B cell (primary cell): ENCODE measurements around the gene ZNF532.

ENCODE experiments used
- EZH2 ChIP-seq: IDR thresholded peaks from 2 replicates; pipeline ENCODE4 v1.6.1; 2012; ENCODE audit warnings: borderline replicate concordance, low read depth, mild to moderate bottlenecking, moderate library complexity, low read length; ENCODE audit not compliant: insufficient read depth, poor library complexity, severe bottlenecking
- TF ChIP-seq, protein P1 (sequence below): fragments of 200-600 bp; IDR thresholded peaks from one replicate; pipeline ENCODE4 v1.8.0; 2022; ENCODE audit warnings: antibody characterized with exemption, mild to moderate bottlenecking

DNA sequence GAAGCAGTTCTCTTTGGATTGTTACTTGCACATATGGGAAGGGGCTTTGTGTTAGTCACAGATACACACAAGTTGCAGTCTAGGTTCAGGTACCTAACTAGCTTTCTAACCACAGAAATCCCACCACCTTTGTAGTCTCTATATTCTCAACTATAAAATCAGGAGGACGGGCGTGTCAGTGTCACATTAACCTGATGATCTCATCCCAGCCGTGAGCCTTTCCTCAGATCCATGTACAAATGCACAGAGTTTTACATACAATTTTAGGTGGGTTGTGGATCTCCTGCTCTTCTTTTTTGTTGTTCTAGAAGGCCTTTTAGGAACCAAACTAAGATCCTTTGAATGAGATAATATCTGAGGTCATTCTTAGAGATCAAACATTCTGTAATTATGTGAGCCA, 94.0 kb downstream of the ZNF532 start:
- TF ChIP-seq, protein P1, sequence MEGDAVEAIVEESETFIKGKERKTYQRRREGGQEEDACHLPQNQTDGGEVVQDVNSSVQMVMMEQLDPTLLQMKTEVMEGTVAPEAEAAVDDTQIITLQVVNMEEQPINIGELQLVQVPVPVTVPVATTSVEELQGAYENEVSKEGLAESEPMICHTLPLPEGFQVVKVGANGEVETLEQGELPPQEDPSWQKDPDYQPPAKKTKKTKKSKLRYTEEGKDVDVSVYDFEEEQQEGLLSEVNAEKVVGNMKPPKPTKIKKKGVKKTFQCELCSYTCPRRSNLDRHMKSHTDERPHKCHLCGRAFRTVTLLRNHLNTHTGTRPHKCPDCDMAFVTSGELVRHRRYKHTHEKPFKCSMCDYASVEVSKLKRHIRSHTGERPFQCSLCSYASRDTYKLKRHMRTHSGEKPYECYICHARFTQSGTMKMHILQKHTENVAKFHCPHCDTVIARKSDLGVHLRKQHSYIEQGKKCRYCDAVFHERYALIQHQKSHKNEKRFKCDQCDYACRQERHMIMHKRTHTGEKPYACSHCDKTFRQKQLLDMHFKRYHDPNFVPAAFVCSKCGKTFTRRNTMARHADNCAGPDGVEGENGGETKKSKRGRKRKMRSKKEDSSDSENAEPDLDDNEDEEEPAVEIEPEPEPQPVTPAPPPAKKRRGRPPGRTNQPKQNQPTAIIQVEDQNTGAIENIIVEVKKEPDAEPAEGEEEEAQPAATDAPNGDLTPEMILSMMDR: no peak
- TF ChIP-seq EZH2: no peak
